ENCODE measurements around the gene NFASC.

The NFASC gene

GRCh38 chr1:204870160-204870912, at the start of gene NFASC:
NFASC (plus strand) TSS chr1:204870862; CDS start chr1:204944316, 73,454 bp downstream.
- FAIRE-seq, result no peak

DNA sequence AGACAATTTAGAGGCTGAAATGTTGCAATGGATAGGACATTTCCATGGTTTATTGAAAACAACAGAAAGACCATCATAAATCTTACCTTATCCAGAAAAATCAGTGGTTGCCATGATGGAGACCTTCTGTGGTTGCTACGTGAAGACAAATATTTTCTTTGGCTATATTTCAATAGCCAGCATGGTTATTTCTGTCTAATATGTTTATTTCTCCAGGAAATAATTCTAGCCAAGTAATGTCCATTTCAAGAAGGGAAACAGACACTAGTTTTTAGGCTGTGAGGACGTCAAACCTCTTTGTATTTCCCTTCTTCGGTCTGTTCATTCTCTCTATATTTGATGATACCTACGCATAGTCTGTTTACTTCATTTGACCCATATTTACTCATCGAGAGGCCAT, 49.2 kb upstream of the NFASC start:
- no peak for FAIRE-seq

- FAIRE-seq, result no peak
Observed at GRCh38 chr1:204821924-204822323, 48.7 kb upstream of the NFASC start.

- FAIRE-seq, result no peak
Observed at GRCh38 chr1:204826970-204827369, 43.7 kb upstream of the NFASC start.

DNA sequence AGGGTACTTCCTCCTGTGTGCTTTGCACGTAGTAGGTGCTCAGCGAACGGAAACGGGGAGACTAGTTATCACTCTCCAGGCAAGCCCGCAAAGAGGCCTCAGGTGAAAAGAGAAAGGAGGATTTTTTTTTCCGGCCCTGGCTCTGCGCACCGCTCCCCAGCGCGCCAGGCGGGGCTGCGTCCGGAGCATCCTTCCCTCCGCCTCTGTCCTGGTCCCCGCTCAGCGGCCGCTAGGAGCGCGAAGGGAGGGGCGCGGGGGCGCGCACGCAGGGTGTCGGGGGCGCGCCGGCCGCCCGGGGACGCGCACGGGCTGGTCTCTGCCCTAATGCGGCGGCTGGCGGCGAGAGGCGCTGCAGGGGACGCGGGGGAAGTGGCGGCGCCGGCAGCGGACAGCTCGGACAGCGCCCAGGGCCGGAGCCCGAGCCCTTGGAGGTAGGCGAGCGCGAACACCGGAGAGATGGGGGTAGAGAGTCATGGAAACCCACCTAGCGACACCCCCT, 42.3 kb upstream of the NFASC start:
- no peak for FAIRE-seq

GRCh38 chr1:204829133-204829825, 41.4 kb upstream of the NFASC start:
- no peak for FAIRE-seq

GRCh38 chr1:204830747-204831146, 39.9 kb upstream of the NFASC start:
- FAIRE-seq, result no peak

DNA sequence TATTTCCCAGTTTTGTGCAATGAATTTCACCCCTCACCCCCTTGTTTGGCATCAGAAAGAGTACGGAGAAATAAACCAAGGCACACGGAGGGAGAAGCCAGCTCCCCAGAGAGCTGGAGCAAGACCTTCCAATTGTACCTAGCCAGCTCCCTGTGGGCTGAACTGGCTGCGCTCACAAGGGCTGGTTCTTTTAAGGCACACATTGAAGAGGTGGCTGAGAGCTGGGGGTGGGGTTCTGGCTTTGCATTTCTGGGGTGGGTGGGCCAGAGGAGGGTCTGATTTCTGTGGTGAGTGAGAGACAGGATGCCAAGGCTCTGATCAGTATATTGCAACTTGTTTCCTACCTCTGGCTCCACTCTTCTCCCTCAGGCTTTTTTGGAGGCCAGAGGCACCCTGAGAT, 39.5 kb upstream of the NFASC start:
- no peak for FAIRE-seq

DNA sequence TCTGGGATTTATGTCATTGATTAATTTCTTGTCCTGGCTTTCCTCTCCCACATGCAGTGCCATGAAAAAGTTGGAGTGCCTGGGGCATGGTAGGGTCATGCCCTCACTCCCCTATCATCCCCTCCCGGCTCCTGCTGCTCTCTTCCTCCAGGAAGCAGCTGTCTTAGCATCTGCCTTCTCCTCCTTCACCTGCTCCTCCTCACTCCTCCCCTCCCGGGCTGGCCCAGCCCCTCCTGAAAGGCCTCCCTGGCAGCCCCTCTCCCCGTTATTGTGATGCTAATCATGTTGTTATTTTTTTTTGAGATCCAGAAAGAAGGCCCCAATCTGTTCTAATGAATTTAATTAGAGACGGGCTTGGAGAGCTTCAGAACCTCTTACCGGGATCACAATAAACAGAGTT, 36.3 kb upstream of the NFASC start:
- no peak for FAIRE-seq

- no peak for FAIRE-seq
Observed at GRCh38 chr1:204834752-204835151, 35.9 kb upstream of the NFASC start.

DNA sequence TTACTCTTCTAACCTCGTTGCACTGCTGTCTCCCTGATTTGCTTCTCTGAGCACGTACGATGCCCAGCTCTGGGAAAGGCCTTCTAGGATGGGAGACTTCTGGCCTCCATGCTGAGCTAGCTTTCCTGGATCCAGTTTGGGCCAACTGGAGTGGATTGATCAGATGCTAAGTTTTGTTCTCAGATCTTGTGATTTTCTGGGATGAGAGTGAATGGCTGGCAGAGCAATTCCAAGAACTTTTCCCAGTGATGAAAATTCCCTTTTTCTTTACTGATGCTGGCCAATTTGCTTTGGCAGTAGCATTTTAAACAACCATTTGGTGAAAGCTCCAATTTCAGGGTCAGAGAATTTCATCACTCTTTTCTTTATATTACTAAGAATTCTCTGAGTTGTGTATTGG, 34.9 kb upstream of the NFASC start:
- FAIRE-seq, result no peak

DNA sequence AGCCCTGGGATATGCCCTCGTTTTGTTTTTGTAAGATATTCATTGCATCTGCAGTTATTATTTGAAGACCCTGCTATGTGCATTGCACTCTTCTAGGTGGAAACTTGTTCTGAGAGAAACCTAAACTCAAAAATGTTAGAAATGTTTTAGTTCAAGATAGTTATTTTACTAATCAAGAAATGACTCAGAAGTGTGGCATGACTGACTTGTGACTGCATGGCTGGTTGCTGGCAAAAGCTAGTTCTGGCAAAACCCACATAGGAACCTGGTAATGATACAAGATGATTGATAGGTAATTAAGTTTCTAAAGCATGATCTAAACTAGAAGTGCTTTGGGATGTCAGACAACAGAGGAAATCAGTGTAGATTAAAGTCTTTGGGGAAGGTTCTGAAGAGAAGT, 33.8 kb upstream of the NFASC start:
- no peak for FAIRE-seq

DNA sequence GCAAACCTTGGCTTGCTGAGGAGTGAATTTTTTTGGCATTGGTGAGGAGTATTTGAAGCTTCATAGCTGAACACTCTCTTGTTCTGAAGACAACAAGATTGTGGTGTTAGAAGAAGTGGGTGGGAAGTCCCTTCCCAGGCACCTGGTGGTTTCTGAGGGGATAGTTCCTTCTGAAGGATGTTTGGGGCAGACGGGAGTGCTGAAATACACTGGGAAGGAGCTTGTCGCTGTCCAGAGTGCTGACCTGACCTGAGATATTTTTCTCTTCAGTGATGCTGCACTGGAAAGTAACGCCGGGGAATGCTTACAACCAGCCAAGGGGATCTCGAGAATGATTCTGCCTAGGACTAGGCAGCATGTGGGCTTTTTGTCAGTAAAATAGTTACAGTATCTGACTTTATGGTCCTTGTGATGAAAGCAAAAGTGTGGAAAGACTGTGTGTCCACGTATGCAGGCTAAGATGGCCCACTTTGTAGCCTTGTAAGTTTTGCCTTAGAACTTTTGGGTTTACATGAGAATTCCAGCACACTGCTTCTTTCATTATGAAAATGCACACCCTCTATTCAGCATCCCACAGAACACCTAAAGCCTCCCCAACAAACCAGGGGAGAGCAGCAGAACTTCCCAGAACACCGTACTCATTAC, 33.1 kb upstream of the NFASC start:
- no peak for FAIRE-seq

GRCh38 chr1:204841316-204841715, 29.3 kb upstream of the NFASC start:
- FAIRE-seq, result no peak

DNA sequence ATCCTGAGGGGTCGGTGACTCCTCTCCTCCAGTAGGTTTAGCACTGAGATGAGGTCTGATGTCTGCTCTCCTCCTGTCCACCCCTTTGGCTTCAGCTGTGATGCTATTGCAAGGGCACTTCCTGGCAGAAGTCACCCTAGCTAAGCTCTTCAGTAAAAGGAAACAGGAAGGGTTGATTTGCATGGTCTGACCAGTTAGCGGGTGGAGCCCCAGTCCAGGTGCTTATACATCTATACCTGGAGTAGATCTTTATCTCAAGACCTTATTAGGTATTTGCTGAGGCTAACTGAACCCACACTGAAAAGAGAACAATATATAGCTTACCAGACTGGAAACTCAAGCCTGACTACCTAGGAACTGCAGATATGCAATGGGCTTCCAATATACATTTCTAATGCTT, 28.9 kb upstream of the NFASC start:
- no peak for FAIRE-seq

DNA sequence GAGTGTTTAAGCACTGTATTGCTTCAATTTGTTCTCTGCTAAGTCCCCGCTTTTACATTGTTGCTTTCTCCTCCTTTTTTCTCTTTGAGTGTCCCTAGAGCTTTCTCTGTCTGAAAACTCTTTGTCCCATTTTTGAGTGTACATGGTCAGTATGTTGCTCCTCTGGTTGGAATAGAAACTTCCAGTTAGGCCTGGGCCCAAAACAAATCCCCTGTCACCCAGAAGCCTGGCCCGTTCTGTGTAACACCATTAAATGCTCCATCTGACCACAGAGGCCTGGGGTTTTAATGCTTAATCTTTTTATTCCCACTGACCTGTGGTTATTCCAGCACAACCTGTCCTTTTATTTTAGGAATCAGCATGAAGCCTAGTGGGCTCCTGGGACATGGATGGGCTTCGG, 28.3 kb upstream of the NFASC start:
- no peak for FAIRE-seq

- no peak for FAIRE-seq
Observed at GRCh38 chr1:204842892-204843291, 27.8 kb upstream of the NFASC start.

DNA sequence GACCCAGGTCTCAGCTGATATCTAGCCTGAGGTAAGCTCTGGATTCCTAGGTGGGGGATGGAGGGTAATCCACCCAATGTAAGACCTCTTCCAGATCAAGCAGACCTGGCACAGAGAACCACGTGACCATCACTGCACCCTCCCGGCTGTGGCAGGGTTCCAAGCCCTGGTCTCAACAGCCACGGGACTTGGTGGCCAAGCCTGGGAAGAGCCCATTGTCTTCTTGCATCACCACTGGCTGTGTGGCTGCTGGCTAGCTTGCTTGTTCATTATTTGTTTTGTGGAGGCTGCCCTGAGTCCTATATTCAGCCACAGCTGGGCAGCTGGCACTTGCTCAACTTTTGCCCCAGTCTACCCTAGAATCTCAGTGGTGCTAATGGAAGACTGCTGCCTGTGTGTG, 24.1 kb upstream of the NFASC start:
- FAIRE-seq, result no peak

DNA sequence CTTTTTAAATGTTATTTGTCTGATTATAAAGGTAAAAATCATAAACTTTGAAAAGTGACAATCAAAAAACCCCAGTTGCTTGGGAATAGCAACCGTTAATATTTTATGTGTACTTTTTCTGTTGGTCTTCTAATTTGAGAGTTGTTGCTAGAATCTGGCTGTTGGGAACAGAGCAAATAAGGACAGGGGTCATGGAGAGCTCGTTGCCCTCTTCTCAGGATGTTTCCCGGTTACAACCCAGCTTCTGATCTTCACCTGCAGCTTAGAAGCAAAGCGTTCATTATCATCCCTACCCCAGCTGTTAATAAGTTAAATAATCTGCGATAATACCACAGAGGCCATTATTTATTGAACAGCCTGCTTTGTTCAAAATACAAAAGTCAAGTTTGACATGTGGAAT, 22.1 kb upstream of the NFASC start:
- FAIRE-seq, result no peak

- FAIRE-seq, result no peak
Observed at GRCh38 chr1:204852854-204853253, 17.8 kb upstream of the NFASC start.

GRCh38 chr1:204853436-204853835, 17.2 kb upstream of the NFASC start:
- FAIRE-seq, result no peak

- no peak for FAIRE-seq
Observed at GRCh38 chr1:204854286-204854685, 16.4 kb upstream of the NFASC start.

DNA sequence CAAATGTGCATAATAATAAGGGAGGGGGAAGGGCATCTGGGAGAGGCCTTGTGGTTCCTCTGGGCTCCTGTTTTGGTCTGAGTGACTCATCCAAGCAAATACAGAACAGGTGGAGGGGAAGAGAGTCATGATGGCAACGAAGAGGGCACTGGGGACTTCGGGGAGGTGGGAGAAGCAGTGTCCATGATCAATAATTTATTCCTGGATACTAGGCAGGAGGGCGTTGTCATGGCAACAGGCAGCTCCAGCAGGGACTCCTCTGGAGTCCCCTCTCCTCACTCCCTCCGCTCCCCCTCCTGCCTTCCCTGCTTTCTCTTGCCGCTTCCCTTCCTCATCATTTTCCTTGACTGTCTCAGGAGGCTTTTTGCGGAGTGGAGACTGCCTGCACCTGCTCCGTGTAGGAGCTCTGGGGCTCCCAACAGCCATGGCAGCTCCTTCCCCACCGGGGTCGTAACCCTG, 12.3 kb upstream of the NFASC start:
- no peak for FAIRE-seq

- no peak for FAIRE-seq
Observed at GRCh38 chr1:204859861-204860267, 10.8 kb upstream of the NFASC start.

Measured in A204.1 (cell line).